ENCODE results near the gene CORO1A. TPM values are rescaled to one million over a fixed set of nuclear protein-coding genes. Genes with fewer than 3 reads are reported as not detected.

CORO1A gene
- total RNA-seq, 1 donor from 2014 or later, result 4.0 TPM

GRCh38 chr16:30149250-30149930 lies 34.0 kb upstream of the CORO1A start:
- peaks cover 20% of the 10 kb centered on the region for H3K9me3 Mint-ChIP-seq (ENCODE audit: unreplicated experiment)
- FAIRE-seq, result no peak

DNA sequence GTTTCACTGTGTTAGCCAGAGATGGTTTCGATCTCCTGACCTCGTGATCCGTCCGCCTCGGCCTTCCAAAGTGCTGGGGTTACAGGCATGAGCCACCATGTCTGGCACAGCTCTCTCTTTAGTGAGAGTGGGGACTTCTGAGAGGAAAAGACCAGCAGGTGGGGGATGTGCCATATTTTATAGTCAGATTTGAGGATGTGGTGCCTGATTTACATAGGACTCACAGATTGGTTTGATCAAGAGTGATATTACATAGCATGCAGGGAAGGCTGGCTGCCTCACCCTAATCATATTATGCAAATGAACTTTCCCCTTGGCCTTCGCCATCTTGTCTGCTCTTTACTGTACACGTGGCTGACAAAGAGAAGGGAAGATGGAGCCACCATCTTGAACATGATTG lies 32.3 kb upstream of the CORO1A start:
- H2AFZ ChIP-seq (ENCODE audit: low read depth, low read length), result no peak overlapping the region
- no peaks in the 10 kb centered on the region for H3K27me3 Mint-ChIP-seq (ENCODE audit: low read depth, unreplicated experiment)
- H4K20me1 ChIP-seq (ENCODE audit: insufficient read depth, low read length), result no peaks in the 10 kb centered on the region
- H3K4me1 ChIP-seq (ENCODE audit: insufficient read depth, low read length), result no peaks in the 10 kb centered on the region
- no peak for DNase-seq (ENCODE audit: low read depth)
- no peak overlapping the region for H3K9ac ChIP-seq (ENCODE audit: low read length)
- no peaks in the 10 kb centered on the region for H3K36me3 ChIP-seq (ENCODE audit: insufficient read depth, low read length)
- no peak overlapping the region for H3K4me2 ChIP-seq (ENCODE audit: low read length)
- peaks cover 2% of the 10 kb centered on the region for H3K9me3 ChIP-seq (ENCODE audit: insufficient read depth, low read depth, low read length)
- H3K79me2 ChIP-seq (ENCODE audit: insufficient read depth, low read length), result no peaks in the 10 kb centered on the region
- TF ChIP-seq EZH2 (IDR thresholded peaks at IDR 0.05; ENCODE audit: insufficient read depth, low read length) (no peak), CTCF (IDR thresholded peaks at IDR 0.05; ENCODE audit: insufficient read depth, low read depth, low read length) (no peak)
- no peak overlapping the region for H3K27ac ChIP-seq (ENCODE audit: low read depth, low read length)
- H3K4me3 Mint-ChIP-seq (ENCODE audit: unreplicated experiment), result no peak overlapping the region
- no peaks in the 10 kb centered on the region for H3K4me1 Mint-ChIP-seq (ENCODE audit: low read depth, unreplicated experiment)
- H3K36me3 Mint-ChIP-seq (ENCODE audit: low read depth, unreplicated experiment), result no peaks in the 10 kb centered on the region
- H3K9me3 Mint-ChIP-seq (ENCODE audit: unreplicated experiment), result peaks cover 20% of the 10 kb centered on the region
- no peak overlapping the region for H3K27ac Mint-ChIP-seq (ENCODE audit: unreplicated experiment)
- no peak overlapping the region for H3K4me3 ChIP-seq (ENCODE audit: insufficient read depth, low read depth, low read length)
- H3K27me3 ChIP-seq (ENCODE audit: insufficient read depth, low read length), result no peaks in the 10 kb centered on the region
- FAIRE-seq, result no peak

More at GRCh38 chr16:30149250-30149930, 34.0 kb upstream of the CORO1A start:
- Histone ChIP-seq H3K9me3 (ENCODE audit: insufficient read depth, low read depth, low read length) (peaks cover 2% of the 10 kb centered on the region), H4K20me1 (ENCODE audit: insufficient read depth, low read length) (no peaks in the 10 kb centered on the region), H3K4me3 (ENCODE audit: insufficient read depth, low read depth, low read length) (no peak overlapping the region), H3K36me3 (ENCODE audit: insufficient read depth, low read length) (no peaks in the 10 kb centered on the region), H3K27ac (ENCODE audit: low read depth, low read length) (no peak overlapping the region), H3K4me1 (ENCODE audit: insufficient read depth, low read length) (no peaks in the 10 kb centered on the region), H3K27me3 (ENCODE audit: insufficient read depth, low read length) (no peaks in the 10 kb centered on the region), H3K79me2 (ENCODE audit: insufficient read depth, low read length) (no peaks in the 10 kb centered on the region), H3K9ac (ENCODE audit: low read length) (no peak overlapping the region), H3K4me2 (ENCODE audit: low read length) (no peak overlapping the region), H2AFZ (ENCODE audit: low read depth, low read length) (no peak overlapping the region)
- no peaks in the 10 kb centered on the region for H3K4me1 Mint-ChIP-seq (ENCODE audit: low read depth, unreplicated experiment)
- no peaks in the 10 kb centered on the region for H3K36me3 Mint-ChIP-seq (ENCODE audit: low read depth, unreplicated experiment)
- TF ChIP-seq EZH2 (IDR thresholded peaks at IDR 0.05; ENCODE audit: insufficient read depth, low read length), result no peak
- TF ChIP-seq CTCF (IDR thresholded peaks at IDR 0.05; ENCODE audit: insufficient read depth, low read depth, low read length), result no peak
- H3K27ac Mint-ChIP-seq (ENCODE audit: unreplicated experiment), result no peak overlapping the region
- DNase-seq (ENCODE audit: low read depth), result no peak
- H3K27me3 Mint-ChIP-seq (ENCODE audit: low read depth, unreplicated experiment), result no peaks in the 10 kb centered on the region
- H3K4me3 Mint-ChIP-seq (ENCODE audit: unreplicated experiment), result no peak overlapping the region

- Mint-ChIP-seq H3K27me3 (ENCODE audit: low read depth, unreplicated experiment) (no peaks in the 10 kb centered on the region), H3K9me3 (ENCODE audit: unreplicated experiment) (peaks cover 18% of the 10 kb centered on the region), H3K4me1 (ENCODE audit: low read depth, unreplicated experiment) (no peaks in the 10 kb centered on the region), H3K36me3 (ENCODE audit: low read depth, unreplicated experiment) (no peaks in the 10 kb centered on the region), H3K27ac (ENCODE audit: unreplicated experiment) (no peak overlapping the region), H3K4me3 (ENCODE audit: unreplicated experiment) (no peak overlapping the region)
- FAIRE-seq (no peak), DNase-seq (ENCODE audit: low read depth) (no peak)
- Histone ChIP-seq H3K9ac (ENCODE audit: low read length) (no peak overlapping the region), H2AFZ (ENCODE audit: low read depth, low read length) (no peak overlapping the region), H3K79me2 (ENCODE audit: insufficient read depth, low read length) (no peaks in the 10 kb centered on the region), H4K20me1 (ENCODE audit: insufficient read depth, low read length) (no peaks in the 10 kb centered on the region), H3K36me3 (ENCODE audit: insufficient read depth, low read length) (no peaks in the 10 kb centered on the region), H3K27me3 (ENCODE audit: insufficient read depth, low read length) (no peaks in the 10 kb centered on the region), H3K4me3 (ENCODE audit: insufficient read depth, low read depth, low read length) (no peak overlapping the region), H3K27ac (ENCODE audit: low read depth, low read length) (no peak overlapping the region), H3K9me3 (ENCODE audit: insufficient read depth, low read depth, low read length) (peaks cover 2% of the 10 kb centered on the region), H3K4me1 (ENCODE audit: insufficient read depth, low read length) (no peaks in the 10 kb centered on the region), H3K4me2 (ENCODE audit: low read length) (no peak overlapping the region)
- no peak for TF ChIP-seq EZH2 (IDR thresholded peaks at IDR 0.05; ENCODE audit: insufficient read depth, low read length)
Measured at GRCh38 chr16:30152517-30152916, 30.9 kb upstream of the CORO1A start.
